Activated CD8-positive, alpha-beta memory T cell treated with anti-CD3 and anti-CD28 coated beads, Interleukin-2, amount 50 U/mL, for 24 hours (primary cell): ENCODE measurements around the gene CHD3.
A peak's percentile ranks its signal among the peaks of the same experiment; 100 is the strongest.
"Not testable (repeated sequence)": the region's sequence is repeated elsewhere in the genome, so short reads cannot be mapped to it uniquely, and the experiment has no call there.

Experiments used
- DNase-seq: peaks from one replicate; pipeline ENCODE4 v3.0.0-alpha.2; 2020; ENCODE audit errors: extremely low read depth

CHD3 gene

DNA sequence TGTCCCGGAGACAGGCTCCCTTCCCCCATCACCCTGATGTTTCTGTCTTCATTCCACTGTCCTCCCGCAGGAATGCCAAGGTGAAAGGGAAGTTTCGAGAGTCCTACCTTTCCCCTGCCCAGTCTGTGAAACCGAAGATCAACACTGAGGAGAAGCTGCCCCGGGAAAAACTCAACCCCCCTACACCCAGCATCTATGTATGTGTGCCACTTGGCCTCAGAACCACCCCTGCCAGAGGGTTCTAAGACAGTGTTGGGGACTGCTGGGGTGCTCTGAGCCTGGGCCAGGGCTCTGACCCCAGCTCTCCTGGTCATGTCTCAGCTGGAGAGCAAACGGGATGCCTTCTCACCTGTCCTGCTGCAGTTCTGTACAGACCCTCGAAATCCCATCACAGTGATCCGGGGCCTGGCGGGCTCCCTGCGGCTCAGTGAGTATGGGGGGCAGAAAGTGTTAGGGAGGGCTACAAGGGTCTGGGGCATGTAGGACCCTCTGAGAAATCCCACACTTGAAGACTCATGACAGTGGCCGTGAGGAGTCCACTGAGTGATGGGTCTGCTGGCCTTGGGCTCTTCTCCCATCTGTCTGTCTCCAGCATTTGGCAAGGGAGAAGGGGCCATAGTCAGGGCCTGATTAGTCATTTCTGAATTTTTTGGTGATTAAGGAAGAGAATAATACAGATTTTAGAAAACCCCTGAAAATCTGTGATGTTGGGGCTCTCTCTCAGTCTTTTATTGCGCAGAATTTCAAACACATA lies 38.7 kb upstream of the CHD3 start:
- no peak for DNase-seq

DNA sequence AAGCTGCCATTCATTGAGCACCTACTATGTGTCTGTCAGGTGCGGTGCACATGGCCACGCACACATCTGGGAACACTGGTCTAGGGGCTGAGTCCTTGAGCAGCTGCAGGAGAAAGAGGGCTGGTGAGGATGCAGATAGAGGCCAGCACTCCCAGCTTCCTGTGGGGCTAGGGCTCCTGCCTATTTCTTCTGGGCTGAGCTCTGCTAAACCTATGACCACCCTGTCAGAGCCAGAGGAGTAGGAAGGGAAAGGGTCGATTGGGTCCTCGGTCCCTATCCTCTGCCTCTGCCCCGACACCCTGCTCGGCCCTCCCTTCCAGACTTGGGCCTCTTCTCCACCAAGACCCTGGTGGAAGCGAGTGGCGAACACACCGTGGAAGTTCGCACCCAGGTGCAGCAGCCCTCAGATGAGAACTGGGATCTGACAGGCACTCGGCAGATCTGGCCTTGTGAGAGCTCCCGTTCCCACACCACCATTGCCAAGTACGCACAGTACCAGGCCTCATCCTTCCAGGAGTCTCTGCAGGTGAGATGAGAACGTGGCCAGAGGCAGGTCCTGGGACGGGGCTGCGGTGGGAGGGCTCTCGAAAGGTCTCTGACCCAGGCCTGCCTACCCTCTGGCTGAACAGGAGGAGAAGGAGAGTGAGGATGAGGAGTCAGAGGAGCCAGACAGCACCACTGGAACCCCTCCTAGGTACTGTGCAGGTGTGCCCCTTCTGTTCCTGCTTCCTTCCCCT lies 37.7 kb upstream of the CHD3 start:
- no peak for DNase-seq

DNA sequence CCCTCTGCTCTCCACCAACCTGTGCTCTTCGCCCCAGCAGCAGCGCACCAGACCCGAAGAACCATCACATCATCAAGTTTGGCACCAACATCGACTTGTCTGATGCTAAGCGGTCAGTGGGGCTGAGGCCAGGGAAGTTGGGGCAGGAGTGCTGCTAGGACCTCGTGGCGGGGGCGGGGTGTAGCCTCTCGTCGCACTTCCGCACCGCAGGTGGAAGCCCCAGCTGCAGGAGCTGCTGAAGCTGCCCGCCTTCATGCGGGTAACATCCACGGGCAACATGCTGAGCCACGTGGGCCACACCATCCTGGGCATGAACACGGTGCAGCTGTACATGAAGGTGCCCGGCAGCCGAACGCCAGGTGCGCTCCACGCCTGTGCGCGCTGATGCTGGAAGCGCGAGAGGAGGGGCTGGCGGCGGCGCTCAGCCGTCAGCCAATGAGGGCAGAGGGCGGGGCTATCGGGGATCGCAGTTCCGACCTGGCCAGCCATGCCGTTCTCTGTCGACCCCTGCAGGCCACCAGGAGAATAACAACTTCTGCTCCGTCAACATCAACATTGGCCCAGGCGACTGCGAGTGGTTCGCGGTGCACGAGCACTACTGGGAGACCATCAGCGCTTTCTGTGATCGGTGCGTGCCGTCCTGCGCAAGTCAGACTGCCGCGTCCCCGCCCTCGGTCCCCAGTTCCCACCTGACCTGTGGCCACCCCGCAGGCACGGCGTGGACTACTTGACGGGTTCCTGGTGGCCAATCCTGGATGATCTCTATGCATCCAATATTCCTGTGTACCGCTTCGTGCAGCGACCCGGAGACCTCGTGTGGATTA lies 36.9 kb upstream of the CHD3 start:
- peak; percentile 80 for DNase-seq

DNA sequence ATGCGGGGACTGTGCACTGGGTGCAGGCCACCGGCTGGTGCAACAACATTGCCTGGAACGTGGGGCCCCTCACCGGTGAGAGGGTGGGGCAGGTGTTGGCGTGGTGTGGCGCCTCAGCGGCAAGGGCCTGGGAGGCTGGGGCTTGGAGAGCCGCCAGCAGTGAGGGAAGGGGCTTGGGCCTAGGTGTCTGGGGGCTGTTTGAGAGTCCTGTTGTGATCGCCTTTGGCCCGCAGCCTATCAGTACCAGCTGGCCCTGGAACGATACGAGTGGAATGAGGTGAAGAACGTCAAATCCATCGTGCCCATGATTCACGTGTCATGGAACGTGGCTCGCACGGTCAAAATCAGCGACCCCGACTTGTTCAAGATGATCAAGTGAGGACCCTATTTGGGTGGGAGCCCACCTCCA lies 36.3 kb upstream of the CHD3 start:
- DNase-seq: no peak

DNA sequence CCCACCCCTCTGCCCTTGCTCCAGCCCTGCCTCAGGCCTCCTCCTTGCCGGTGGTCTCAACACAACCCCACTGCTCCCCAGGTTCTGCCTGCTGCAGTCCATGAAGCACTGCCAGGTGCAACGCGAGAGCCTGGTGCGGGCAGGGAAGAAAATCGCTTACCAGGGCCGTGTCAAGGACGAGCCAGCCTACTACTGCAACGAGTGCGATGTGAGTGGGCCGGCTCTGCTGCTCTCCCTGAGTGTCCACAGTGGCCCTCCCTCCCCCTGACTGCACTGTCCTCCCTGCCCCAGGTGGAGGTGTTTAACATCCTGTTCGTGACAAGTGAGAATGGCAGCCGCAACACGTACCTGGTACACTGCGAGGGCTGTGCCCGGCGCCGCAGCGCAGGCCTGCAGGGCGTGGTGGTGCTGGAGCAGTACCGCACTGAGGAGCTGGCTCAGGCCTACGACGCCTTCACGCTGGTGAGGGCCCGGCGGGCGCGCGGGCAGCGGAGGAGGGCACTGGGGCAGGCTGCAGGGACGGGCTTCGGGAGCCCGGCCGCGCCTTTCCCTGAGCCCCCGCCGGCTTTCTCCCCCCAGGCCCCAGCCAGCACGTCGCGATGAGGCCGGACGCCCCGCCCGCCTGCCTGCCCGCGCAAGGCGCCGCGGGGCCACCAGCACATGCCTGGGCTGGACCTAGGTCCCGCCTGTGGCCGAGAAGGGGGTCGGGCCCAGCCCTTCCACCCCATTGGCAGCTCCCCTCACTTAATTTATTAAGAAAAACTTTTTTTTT lies 35.5 kb upstream of the CHD3 start:
- DNase-seq: no peak

DNA sequence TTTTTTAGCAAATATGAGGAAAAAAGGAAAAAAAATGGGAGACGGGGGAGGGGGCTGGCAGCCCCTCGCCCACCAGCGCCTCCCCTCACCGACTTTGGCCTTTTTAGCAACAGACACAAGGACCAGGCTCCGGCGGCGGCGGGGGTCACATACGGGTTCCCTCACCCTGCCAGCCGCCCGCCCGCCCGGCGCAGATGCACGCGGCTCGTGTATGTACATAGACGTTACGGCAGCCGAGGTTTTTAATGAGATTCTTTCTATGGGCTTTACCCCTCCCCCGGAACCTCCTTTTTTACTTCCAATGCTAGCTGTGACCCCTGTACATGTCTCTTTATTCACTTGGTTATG lies 34.9 kb upstream of the CHD3 start:
- DNase-seq: no peak

DNA sequence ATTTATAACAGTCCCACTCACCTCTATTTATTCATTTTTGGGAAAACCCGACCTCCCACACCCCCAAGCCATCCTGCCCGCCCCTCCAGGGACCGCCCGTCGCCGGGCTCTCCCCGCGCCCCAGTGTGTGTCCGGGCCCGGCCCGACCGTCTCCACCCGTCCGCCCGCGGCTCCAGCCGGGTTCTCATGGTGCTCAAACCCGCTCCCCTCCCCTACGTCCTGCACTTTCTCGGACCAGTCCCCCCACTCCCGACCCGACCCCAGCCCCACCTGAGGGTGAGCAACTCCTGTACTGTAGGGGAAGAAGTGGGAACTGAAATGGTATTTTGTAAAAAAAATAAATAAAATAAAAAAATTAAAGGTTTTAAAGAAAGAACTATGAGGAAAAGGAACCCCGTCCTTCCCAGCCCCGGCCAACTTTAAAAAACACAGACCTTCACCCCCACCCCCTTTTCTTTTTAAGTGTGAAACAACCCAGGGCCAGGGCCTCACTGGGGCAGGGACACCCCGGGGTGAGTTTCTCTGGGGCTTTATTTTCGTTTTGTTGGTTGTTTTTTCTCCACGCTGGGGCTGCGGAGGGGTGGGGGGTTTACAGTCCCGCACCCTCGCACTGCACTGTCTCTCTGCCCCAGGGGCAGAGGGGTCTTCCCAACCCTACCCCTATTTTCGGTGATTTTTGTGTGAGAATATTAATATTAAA lies 34.4 kb upstream of the CHD3 start:
- no peak for DNase-seq

DNA sequence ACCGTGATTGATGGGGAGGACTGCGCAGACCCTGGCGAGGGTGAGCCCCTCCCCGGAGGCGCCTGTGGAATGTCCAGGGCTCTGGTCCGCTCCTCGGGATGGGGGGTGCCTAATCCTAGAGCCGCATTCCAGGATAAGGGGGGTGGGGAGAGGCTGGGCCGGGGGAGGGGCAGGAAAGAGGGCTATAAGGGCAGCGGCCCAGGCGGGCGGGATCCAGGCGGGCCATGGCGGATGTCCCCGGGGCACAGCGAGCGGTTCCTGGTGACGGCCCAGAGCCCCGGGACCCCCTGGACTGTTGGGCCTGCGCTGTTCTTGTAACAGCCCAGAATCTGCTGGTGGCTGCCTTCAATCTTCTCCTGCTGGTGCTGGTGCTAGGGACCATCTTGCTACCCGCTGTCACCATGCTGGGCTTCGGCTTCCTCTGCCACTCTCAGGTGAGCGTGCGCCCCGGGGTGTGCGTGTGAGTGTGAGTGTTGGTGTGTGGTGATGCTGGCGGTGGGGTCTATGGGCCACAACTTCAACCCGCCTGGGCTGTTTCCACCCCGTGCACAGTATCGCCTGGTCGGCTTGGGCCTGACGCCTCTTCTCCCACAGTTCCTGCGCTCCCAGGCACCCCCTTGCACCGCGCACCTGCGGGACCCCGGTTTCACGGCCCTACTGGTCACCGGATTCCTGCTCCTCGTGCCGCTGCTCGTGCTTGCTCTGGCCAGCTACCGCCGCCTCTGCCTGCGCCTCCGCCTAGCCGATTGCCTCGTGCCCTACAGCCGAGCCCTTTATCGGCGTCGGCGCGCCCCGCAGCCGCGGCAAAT lies 33.5 kb upstream of the CHD3 start, which contains the start of gene TMEM88:
TSS of gene TMEM88 (plus strand) at position 216 of the 809 bp plus-strand sequence. CDS start at position 225, 9 bp downstream.
- DNase-seq: no peak

DNA sequence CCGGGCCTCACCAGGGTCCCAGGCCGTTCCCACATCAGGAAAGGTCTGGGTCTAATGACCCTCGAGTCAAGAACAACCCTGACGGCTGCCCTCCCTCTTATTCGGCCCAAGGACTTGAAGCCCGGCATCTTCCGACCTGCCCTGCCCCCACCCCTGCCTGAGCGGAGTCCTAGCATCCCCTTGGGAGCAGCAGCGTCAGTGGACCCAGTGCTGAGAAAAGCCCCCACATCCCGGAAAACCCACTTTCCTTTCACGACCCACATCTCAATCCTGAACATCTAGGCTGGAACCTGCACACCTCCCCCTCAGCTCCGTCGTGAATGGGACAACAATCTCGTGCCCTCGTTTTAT lies 33.0 kb upstream of the CHD3 start:
- no peak for DNase-seq

DNA sequence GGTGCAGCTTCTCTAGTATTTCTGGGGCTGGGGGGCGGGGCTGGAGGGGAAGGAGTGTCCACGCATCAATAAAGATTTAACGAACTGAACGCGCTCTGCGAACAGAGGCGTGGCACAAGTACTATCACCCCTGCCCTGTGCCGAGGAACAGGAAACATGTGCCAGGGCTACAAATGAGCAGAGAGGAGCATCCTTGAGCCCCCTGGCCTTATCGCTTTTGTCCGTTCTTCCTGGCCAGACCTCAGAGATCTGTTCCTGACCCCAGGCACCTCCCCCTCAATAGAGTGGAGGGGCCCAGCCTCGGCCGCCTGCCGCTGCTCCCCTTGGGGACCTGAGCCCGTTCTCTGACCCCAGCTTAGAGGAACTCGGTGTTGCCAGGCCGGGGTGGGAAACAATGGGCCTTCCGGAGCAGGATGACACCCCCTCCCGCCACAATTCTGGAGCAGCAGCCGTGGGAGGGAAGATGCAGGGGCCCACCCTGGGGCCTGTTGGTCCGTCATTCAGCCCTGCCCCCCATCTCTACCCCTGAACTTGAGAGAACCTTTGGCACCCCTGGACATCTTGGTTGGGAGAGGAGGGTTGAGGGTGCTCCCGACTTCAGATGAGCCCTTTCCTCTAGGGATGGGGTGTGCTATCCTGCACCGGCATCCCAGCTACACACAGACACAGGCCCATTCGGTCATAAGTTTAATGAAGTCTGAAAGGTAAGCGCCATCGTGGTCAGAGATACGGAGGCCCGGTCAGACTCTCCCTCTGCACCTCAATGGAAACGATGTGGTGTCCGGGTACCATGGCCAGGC lies 32.4 kb upstream of the CHD3 start:
- DNase-seq: no peak

DNA sequence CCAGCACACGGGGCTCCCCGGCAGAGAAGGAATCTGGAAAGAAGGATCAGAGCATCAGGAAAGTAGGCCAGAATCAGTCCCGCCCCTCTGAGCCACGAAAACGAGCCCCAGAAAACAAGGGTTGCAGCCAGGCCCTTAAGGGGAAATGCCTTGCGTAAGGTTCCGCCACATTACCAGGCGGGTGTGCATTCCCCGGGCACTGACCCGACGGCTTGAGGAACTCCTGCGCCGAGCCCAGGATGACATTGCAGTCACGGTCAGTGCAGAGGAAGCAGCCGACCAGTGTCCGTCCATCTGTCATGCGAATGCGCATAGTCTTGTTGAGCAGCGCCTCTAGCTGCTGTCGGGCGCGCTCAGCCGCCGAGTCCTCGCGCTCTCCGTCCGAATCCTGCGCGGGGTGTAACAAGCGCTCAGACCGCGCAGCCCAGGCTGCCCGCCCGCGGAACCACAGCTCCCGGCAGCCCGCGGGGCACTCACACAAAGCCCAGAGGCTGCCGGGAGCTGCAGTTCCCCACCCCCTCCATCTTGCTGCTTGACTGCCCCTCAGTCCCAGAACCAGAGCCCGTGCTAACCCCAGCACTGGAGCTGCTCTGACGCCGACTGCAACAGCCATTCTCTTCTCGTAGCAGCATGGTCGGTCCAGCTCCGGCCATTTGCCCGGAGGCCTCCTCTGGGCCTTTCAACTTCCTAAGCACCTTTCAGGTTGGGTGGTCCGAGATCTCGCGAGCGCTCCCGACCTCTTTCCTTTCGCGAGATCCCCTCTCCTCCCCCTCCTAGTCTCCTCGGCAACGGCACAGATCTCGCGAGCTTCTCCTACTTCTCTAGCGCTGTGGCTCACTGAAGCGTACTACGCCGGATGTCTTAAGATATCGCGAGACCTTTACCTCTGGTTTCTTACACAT lies 31.5 kb upstream of the CHD3 start, which contains the start of gene NAA38:
TSS of gene NAA38 (minus strand) at position 749 of the 902 bp plus-strand sequence. CDS start at position 653, 96 bp downstream.
- DNase-seq: peak; percentile 89

DNA sequence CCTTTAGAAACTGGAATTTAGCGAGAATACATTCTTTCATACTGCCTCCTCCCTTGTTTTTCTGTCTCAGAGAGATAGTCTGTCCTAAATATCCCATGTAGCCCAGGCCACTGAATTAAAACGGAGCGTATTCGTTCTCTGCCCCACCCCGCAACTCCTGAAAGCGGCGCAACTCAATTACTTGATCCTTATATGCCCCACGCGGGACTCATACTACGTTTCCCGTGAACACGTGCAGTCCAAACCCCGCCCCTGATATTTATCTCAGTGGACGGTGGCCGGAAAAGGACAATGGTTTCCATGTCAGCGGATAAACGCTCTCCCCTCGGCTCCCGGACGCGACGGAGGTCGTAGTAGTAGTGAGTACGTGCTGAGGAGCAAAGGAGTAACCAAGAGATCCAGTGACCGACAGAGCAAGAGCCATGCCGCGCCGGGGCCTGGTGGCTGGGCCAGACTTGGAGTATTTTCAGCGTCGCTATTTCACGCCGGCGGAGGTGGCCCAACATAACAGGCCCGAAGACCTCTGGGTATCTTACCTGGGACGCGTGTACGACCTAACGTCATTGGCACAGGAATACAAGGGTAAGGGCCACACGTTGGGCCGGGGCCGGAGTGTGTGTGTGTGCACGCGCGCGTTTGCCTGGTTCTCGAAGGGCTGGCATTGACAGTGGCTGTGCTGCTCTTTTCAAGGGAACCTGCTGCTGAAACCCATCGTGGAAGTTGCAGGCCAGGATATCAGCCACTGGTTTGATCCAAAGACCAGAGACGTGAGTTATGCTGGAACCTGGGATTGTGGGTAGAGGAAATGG lies 30.7 kb upstream of the CHD3 start, which contains the start of gene CYB5D1:
TSS of gene CYB5D1 (plus strand) at position 291 of the 809 bp plus-strand sequence. CDS start at position 423, 132 bp downstream.
- DNase-seq: peak; percentile 79

DNA sequence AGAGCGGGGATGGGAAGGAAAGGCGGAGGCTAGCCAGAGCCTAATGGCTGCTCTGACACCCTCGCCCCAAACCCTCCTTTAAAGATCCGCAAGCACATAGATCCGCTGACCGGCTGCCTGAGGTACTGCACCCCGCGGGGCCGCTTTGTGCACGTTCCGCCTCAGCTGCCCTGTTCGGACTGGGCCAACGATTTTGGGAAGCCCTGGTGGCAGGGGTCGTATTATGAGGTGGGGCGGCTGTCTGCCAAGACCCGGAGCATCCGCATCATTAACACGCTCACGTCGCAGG lies 30.1 kb upstream of the CHD3 start:
- no peak for DNase-seq

DNA sequence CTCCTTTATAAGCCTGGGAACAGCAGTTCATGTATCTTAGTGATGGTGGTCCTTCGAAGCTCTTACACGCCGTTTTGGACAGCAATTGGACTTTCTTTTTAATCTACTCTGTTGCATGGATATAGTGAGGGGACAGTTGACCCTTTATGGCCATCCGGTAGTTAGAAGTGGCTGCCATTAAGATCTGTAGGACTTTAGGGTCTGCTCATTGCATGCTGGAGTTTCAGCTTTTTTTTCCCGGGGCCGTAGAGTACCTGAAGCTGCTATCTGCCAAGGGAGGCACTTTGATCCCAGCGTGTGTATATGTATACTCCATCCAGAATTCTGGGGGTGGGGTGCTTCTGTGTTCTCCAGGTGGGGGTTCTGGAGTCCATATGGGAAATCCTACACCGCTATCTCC lies 29.6 kb upstream of the CHD3 start:
- DNase-seq: no peak

DNA sequence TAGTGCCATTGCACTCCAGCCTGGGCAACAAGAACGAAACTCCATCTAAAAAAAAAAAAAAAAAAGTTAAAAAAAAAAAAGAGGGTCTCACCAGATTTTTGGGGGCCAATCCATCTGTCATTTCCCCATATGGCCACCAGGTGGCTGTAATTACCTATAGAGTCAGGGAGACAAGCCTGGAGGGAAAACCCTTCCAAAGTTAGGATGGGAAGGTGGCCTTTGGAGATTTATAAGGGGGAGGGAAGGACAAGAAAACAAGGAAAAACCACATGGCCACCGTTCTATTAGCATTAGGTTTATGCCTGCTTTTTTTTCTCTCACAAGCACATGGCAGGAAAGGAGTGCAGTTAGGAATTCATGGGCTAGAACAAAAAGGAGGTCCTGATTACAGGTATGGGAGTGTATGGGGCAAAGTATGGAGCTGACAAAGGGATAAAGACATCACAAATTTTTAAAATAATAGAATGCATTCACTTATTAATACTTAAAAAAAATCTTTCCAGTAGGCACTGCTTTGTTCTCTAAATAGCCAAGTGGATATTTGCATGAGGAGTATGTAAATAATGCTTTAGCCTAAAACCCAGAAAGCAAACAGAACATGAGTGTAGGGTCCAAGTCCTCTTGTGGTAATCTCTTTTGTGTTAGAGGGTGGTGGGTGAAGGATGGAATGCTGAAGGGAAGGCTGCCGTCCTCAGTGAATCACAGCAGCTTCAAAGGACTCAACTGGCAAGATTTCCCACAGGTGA lies 25.7 kb upstream of the CHD3 start:
- DNase-seq: no peak

DNA sequence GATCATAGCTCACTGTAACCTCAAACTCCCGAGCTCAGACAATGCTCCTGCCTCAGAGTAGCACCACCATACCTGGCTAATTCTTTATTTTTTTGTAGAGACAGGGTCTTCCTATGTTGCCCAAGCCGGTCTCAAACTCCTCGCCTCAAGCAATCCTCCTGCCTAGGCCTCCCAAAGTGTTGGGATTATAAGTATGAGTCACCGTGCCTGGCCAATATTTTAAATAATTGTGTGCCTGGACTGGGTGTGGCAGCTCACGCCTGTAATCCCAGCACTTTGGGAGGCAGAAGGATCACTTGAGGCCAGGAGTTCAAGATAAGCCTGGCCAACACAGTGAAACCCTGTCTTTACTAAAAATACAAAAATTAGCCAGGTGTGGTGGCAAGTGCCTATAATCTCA lies 24.2 kb upstream of the CHD3 start:
- DNase-seq: not testable (repeated sequence)
